HG02840 (cell line): Measurements from ENCODE around the gene CNPPD1.

Experiments used
- ATAC-seq: cut with Tn5 transposase; IDR thresholded peaks from one replicate; pipeline ENCODE4 v1.9.1; 2021; ENCODE audit warnings: mild to moderate bottlenecking, moderate library complexity, moderate number of reproducible peaks; ENCODE audit not compliant: unreplicated experiment, low FRiP score

The CNPPD1 gene

GRCh38 chr2:219181531-219181930, 4.8 kb upstream of the CNPPD1 start:
- ATAC-seq: no peak

GRCh38 chr2:219180961-219181360, 4.2 kb upstream of the CNPPD1 start:
- no peak for ATAC-seq

GRCh38 chr2:219179601-219180465, 3.1 kb upstream of the CNPPD1 start:
- no peak for ATAC-seq

- peak; percentile 13 for ATAC-seq
Measured at GRCh38 chr2:219178377-219179175, 1.9 kb upstream of the CNPPD1 start.

- ATAC-seq: peak; percentile 47
Measured at GRCh38 chr2:219177552-219178376, 1.0 kb upstream of the CNPPD1 start, which contains the start of gene RETREG2. TSS of gene RETREG2 (plus strand) at chr2:219178275. CDS start at chr2:219178353, 78 bp downstream.

- peak; percentile 12 for ATAC-seq
Measured at GRCh38 chr2:219175928-219176817, 552 bp downstream of the CNPPD1 start.

- ATAC-seq: no peak
Measured at GRCh38 chr2:219175486-219175885, 1.2 kb downstream of the CNPPD1 start.

GRCh38 chr2:219174801-219175200, 1.9 kb downstream of the CNPPD1 start:
- ATAC-seq: no peak

GRCh38 chr2:219174146-219174545, 2.6 kb downstream of the CNPPD1 start:
- no peak for ATAC-seq

GRCh38 chr2:219173176-219173575, 3.5 kb downstream of the CNPPD1 start:
- no peak for ATAC-seq

- no peak for ATAC-seq
Measured at GRCh38 chr2:219172231-219173154, 4.2 kb downstream of the CNPPD1 start.

GRCh38 chr2:219171231-219171651, 5.5 kb downstream of the CNPPD1 start:
- ATAC-seq: no peak

- ATAC-seq: no peak
Measured at GRCh38 chr2:219169930-219170654, 6.6 kb downstream of the CNPPD1 start, which contains the start of gene SLC23A3. TSS of gene SLC23A3 (minus strand) at chr2:219170029. CDS start at chr2:219169984, 45 bp downstream.

- ATAC-seq: no peak
Measured at GRCh38 chr2:219168932-219169331, 7.8 kb downstream of the CNPPD1 start.

- ATAC-seq: no peak
Measured at GRCh38 chr2:219168526-219168925, 8.2 kb downstream of the CNPPD1 start.

GRCh38 chr2:219167997-219168396, 8.7 kb downstream of the CNPPD1 start:
- no peak for ATAC-seq

GRCh38 chr2:219165058-219165911, 11.4 kb downstream of the CNPPD1 start:
- no peak for ATAC-seq
